Femur (tissue), 1 donor: ENCODE measurements around the gene CHTOP.
"Not testable (repeated sequence)": the region's sequence is repeated elsewhere in the genome, so short reads cannot be mapped to it uniquely, and the experiment has no call there.

ENCODE experiments used
- DNase-seq: peaks from one replicate; pipeline ENCODE4 v3.0.0-alpha.2; 2017

The CHTOP gene

GRCh38 chr1:153667439-153667838, 33.6 kb downstream of the CHTOP start:
- DNase-seq: no peak

- not testable (repeated sequence) for DNase-seq
These were observed 34.8 kb downstream of the CHTOP start for GRCh38 chr1:153668672-153669071.

- DNase-seq: no peak
These were observed 35.7 kb downstream of the CHTOP start for GRCh38 chr1:153669606-153670005.

- no peak for DNase-seq
These were observed 36.5 kb downstream of the CHTOP start for GRCh38 chr1:153670257-153670858.

GRCh38 chr1:153670859-153671627, 37.2 kb downstream of the CHTOP start, which contains the start of gene ILF2:
Gene ILF2, minus strand, starts transcription at chr1:153670993. Its CDS starts 71 bp downstream, at chr1:153670922.
- DNase-seq: peak; percentile 99

- peak; percentile 44 for DNase-seq
These were observed 37.9 kb downstream of the CHTOP start for GRCh38 chr1:153671628-153672353.

- DNase-seq: no peak
These were observed 39.6 kb downstream of the CHTOP start for GRCh38 chr1:153673511-153673910.

- peak; percentile 58 for DNase-seq
These were observed 44.1 kb downstream of the CHTOP start for GRCh38 chr1:153677718-153678518.

GRCh38 chr1:153678519-153679336, 44.9 kb downstream of the CHTOP start, which contains the start of gene NPR1:
Gene NPR1, plus strand, starts transcription at chr1:153678688. Its CDS starts 421 bp downstream, at chr1:153679109.
- peak; percentile 67 for DNase-seq

GRCh38 chr1:153679337-153680119, 45.7 kb downstream of the CHTOP start:
- peak; percentile 38 for DNase-seq

GRCh38 chr1:153680120-153680403, 46.2 kb downstream of the CHTOP start:
- DNase-seq: no peak

GRCh38 chr1:153682730-153683129, 48.9 kb downstream of the CHTOP start:
- DNase-seq: no peak

GRCh38 chr1:153683854-153684253, 50.0 kb downstream of the CHTOP start:
- no peak for DNase-seq

- DNase-seq: no peak
These were observed 51.0 kb downstream of the CHTOP start for GRCh38 chr1:153684892-153685291.

- DNase-seq: no peak
These were observed 51.9 kb downstream of the CHTOP start for GRCh38 chr1:153685544-153686340.

GRCh38 chr1:153687346-153688125, 53.7 kb downstream of the CHTOP start:
- DNase-seq: no peak

GRCh38 chr1:153688276-153688675, 54.4 kb downstream of the CHTOP start:
- DNase-seq: no peak

- no peak for DNase-seq
These were observed 55.0 kb downstream of the CHTOP start for GRCh38 chr1:153688736-153689328.

- no peak for DNase-seq
These were observed 59.6 kb downstream of the CHTOP start for GRCh38 chr1:153693466-153693865.
